SK-N-DZ (cell line): ENCODE measurements around the gene ANP32B.
"Not testable (repeated sequence)": the region's sequence is repeated elsewhere in the genome, so short reads cannot be mapped to it uniquely, and the experiment has no call there.

Experiments
- DNase-seq: peaks from one replicate; pipeline ENCODE4 v3.0.0-alpha.2; 2015; ENCODE audit warnings: low spot score

Gene ANP32B

GRCh38 chr9:97991818-97992217 lies 8.7 kb downstream of the ANP32B start:
- no peak for DNase-seq

GRCh38 chr9:97992219-97992618 lies 9.1 kb downstream of the ANP32B start:
- DNase-seq, result no peak

- no peak for DNase-seq
Measured at GRCh38 chr9:97993000-97993399, 9.9 kb downstream of the ANP32B start.

GRCh38 chr9:97994703-97995102 lies 11.6 kb downstream of the ANP32B start:
- no peak for DNase-seq

GRCh38 chr9:97996676-97997075 lies 13.5 kb downstream of the ANP32B start:
- DNase-seq, result not testable (repeated sequence)

- no peak for DNase-seq
Measured at GRCh38 chr9:97997330-97998276, 14.5 kb downstream of the ANP32B start.

GRCh38 chr9:98002808-98003207 lies 19.7 kb downstream of the ANP32B start:
- DNase-seq, result no peak

GRCh38 chr9:98006127-98006796 lies 23.1 kb downstream of the ANP32B start:
- no peak for DNase-seq

- no peak for DNase-seq
Measured at GRCh38 chr9:98007251-98007928, 24.2 kb downstream of the ANP32B start.

GRCh38 chr9:98008764-98009163 lies 25.6 kb downstream of the ANP32B start:
- no peak for DNase-seq

- DNase-seq, result no peak
Measured at GRCh38 chr9:98009437-98009836, 26.3 kb downstream of the ANP32B start.

GRCh38 chr9:98009936-98010335 lies 26.8 kb downstream of the ANP32B start:
- no peak for DNase-seq

- no peak for DNase-seq
Measured at GRCh38 chr9:98010445-98010844, 27.3 kb downstream of the ANP32B start.

- DNase-seq, result no peak
Measured at GRCh38 chr9:98011122-98011521, 28.0 kb downstream of the ANP32B start.

GRCh38 chr9:98016137-98016680 lies 33.1 kb downstream of the ANP32B start:
- DNase-seq, result no peak

- no peak for DNase-seq
Measured at GRCh38 chr9:98017306-98017705, 34.2 kb downstream of the ANP32B start.

GRCh38 chr9:98018347-98018746 lies 35.2 kb downstream of the ANP32B start:
- no peak for DNase-seq

- DNase-seq, result no peak
Measured at GRCh38 chr9:98019098-98019497, 36.0 kb downstream of the ANP32B start.

- DNase-seq, result not testable (repeated sequence)
Measured at GRCh38 chr9:98019869-98020268, 36.7 kb downstream of the ANP32B start.

- DNase-seq, result no peak
Measured at GRCh38 chr9:98020476-98021145, 37.5 kb downstream of the ANP32B start.

- no peak for DNase-seq
Measured at GRCh38 chr9:98021306-98022040, 38.3 kb downstream of the ANP32B start.
